Hypothalamus (tissue), 51 donors: ENCODE data around the gene USP17L17.
"Not testable (repeated sequence)": the region's sequence is repeated elsewhere in the genome, so short reads cannot be mapped to it uniquely, and the experiment has no call there.

Experiments
- DNase-seq, 51 donors: peaks; one replicate each; lab custom pipeline; 2025; lab: John Stamatoyannopoulos, UW

Gene USP17L17, protein sequence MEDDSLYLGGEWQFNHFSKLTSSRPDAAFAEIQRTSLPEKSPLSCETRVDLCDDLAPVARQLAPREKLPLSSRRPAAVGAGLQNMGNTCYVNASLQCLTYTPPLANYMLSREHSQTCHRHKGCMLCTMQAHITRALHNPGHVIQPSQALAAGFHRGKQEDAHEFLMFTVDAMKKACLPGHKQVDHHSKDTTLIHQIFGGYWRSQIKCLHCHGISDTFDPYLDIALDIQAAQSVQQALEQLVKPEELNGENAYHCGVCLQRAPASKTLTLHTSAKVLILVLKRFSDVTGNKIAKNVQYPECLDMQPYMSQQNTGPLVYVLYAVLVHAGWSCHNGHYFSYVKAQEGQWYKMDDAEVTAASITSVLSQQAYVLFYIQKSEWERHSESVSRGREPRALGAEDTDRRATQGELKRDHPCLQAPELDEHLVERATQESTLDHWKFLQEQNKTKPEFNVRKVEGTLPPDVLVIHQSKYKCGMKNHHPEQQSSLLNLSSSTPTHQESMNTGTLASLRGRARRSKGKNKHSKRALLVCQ

DNA sequence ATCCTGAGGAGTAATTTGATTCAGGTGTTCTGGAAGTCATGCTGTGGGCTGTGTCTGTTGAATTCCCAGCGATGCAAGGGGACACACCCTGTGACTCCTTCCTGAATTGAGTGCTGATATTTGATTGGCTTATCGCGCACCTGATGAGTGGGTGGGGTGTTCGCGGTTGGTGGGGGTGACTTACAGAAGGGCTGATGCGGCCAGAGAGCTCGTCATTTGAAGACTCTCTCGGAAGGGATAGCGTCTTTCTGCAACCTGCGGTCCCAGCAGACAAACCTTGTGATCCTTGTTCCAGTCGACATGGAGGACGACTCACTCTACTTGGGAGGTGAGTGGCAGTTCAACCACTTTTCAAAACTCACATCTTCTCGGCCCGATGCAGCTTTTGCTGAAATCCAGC, at the start of gene USP17L17:
Gene USP17L17 (plus strand): TSS at position 301 of the 400 bp plus-strand sequence. CDS start 0 bp downstream, at position 301.
- not testable (repeated sequence) for DNase-seq

DNA sequence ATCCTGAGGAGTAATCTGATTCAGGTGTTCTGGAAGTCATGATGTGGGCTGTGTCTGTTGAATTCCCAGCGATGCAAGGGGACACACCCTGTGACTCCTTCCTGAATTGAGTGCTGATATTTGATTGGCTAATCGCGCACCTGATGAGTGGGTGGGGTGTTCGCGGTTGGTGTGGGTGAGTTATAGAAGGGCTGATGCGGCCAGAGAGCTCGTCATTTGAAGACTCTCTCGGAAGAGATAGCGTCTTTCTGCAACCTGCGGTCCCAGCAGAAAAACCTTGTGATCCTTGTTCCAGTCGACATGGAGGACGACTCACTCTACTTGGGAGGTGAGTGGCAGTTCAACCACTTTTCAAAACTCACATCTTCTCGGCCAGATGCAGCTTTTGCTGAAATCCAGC, 33.3 kb upstream of the USP17L17 start, which contains the start of gene USP17L10:
Gene USP17L10 (plus strand): TSS at position 301 of the 400 bp plus-strand sequence. CDS start 0 bp downstream, at position 301.
- DNase-seq: not testable (repeated sequence)

DNA sequence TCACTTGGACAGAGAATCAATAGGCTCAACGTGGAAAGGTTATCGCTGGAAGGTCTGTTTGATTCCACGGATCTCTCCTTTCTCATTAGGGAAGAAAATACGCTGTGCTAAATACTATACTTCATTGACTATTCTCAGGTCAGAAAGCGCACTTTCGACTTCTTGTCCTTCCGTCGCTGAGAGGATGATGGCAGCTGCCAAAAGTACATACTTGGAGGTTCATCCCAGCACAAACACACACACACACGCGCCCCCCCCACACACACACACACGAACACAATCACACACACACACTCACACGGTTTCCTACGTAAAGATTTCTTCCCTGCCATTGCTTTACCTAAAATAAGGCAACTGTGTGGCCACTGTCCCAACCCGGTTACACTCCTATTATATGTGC, 29.0 kb upstream of the USP17L17 start:
- DNase-seq: not testable (repeated sequence)

DNA sequence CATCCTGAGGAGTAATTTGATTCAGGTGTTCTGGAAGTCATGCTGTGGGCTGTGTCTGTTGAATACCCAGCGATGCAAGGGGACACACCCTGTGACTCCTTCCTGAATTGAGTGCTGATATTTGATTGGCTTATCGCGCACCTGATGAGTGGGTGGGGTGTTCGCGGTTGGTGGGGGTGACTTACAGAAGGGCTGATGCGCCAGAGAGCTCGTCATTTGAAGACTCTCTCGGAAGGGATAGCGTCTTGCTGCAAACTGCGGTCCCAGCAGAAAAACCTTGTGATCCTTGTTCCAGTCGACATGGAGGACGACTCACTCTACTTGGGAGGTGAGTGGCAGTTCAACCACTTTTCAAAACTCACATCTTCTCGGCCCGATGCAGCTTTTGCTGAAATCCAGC, 28.6 kb upstream of the USP17L17 start, which contains the start of gene USP17L11:
Gene USP17L11 (plus strand): TSS at position 301 of the 400 bp plus-strand sequence. CDS start 0 bp downstream, at position 301.
- DNase-seq: not testable (repeated sequence)

DNA sequence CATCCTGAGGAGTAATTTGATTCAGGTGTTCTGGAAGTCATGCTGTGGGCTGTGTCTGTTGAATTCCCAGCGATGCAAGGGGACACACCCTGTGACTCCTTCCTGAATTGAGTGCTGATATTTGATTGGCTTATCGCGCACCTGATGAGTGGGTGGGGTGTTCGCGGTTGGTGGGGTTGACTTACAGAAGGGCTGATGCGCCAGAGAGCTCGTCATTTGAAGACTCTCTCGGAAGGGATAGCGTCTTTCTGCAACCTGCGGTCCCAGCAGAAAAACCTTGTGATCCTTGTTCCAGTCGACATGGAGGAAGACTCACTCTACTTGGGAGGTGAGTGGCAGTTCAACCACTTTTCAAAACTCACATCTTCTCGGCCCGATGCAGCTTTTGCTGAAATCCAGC, 23.8 kb upstream of the USP17L17 start, which contains the start of gene USP17L12:
Gene USP17L12 (plus strand): TSS at position 301 of the 400 bp plus-strand sequence. CDS start 0 bp downstream, at position 301.
- DNase-seq: not testable (repeated sequence)

DNA sequence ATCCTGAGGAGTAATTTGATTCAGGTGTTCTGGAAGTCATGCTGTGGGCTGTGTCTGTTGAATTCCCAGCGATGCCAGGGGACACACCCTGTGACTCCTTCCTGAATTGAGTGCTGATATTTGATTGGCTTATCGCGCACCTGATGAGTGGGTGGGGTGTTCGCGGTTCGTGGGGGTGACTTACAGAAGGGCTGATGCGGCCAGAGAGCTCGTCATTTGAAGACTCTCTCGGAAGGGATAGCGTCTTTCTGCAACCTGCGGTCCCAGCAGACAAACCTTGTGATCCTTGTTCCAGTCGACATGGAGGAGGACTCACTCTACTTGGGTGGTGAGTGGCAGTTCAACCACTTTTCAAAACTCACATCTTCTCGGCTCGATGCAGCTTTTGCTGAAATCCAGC, 19.1 kb upstream of the USP17L17 start, which contains the start of gene USP17L13:
Gene USP17L13 (plus strand): TSS at position 301 of the 400 bp plus-strand sequence. CDS start 0 bp downstream, at position 301.
- not testable (repeated sequence) for DNase-seq

DNA sequence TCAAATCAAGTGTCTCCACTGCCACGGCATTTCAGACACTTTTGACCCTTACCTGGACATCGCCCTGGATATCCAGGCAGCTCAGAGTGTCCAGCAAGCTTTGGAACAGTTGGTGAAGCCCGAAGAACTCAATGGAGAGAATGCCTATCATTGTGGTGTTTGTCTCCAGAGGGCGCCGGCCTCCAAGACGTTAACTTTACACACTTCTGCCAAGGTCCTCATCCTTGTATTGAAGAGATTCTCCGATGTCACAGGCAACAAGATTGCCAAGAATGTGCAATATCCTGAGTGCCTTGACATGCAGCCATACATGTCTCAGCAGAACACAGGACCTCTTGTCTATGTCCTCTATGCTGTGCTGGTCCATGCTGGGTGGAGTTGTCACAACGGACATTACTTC, 13.4 kb upstream of the USP17L17 start:
- not testable (repeated sequence) for DNase-seq

DNA sequence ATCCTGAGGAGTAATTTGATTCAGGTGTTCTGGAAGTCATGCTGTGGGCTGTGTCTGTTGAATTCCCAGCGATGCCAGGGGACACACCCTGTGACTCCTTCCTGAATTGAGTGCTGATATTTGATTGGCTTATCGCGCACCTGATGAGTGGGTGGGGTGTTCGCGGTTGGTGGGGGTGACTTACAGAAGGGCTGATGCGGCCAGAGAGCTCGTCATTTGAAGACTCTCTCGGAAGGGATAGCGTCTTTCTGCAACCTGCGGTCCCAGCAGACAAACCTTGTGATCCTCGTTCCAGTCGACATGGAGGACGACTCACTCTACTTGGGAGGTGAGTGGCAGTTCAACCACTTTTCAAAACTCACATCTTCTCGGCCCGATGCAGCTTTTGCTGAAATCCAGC, 9.6 kb upstream of the USP17L17 start, which contains the start of gene USP17L15:
Gene USP17L15 (plus strand): TSS at position 301 of the 400 bp plus-strand sequence. CDS start 0 bp downstream, at position 301.
- DNase-seq: not testable (repeated sequence)

DNA sequence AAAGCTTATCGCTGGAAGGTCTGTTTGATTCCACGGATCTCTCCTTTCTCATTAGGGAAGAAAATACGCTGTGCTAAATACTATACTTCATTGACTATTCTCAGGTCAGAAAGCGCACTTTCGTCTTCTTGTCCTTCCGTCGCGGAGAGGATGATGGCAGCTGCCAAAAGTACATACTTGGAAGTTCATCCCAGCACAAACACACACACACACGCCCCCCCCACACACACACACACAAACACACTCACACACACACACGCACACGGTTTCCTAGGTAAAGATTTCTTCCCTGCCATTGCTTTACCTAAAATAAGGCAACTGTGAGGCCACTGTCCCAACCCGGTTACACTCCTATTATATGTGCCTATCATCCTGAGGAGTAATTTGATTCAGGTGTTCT, 5.2 kb upstream of the USP17L17 start:
- DNase-seq: not testable (repeated sequence)

DNA sequence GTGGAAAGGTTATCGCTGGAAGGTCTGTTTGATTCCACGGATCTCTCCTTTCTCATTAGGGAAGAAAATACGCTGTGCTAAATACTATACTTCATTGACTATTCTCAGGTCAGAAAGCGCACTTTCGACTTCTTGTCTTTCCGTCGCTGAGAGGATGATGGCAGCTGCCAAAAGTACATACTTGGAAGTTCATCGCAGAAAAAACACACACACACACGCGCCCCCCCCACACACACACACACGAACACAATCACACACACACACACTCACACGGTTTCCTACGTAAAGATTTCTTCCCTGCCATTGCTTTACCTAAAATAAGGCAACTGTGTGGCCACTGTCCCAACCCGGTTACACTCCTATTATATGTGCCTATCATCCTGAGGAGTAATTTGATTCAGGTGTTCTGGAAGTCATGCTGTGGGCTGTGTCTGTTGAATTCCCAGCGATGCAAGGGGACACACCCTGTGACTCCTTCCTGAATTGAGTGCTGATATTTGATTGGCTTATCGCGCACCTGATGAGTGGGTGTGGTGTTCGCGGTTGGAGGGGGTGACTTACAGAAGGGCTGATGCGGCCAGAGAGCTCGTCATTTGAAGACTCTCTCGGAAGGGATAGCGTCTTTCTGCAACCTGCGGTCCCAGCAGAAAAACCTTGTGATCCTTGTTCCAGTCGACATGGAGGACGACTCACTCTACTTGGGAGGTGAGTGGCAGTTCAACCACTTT, 4.4 kb downstream of the USP17L17 start, which contains the start of gene USP17L18:
Gene USP17L18 (plus strand): TSS at position 678 of the 728 bp plus-strand sequence. CDS start 0 bp downstream, at position 678.
- not testable (repeated sequence) for DNase-seq

DNA sequence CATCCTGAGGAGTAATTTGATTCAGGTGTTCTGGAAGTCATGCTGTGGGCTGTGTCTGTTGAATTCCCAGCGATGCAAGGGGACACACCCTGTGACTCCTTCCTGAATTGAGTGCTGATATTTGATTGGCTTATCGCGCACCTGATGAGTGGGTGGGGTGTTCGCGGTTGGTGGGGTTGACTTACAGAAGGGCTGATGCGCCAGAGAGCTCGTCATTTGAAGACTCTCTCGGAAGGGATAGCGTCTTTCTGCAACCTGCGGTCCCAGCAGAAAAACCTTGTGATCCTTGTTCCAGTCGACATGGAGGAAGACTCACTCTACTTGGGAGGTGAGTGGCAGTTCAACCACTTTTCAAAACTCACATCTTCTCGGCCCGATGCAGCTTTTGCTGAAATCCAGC, 9.4 kb downstream of the USP17L17 start, which contains the start of gene USP17L19:
Gene USP17L19 (plus strand): TSS at position 301 of the 400 bp plus-strand sequence. CDS start 0 bp downstream, at position 301.
- not testable (repeated sequence) for DNase-seq

DNA sequence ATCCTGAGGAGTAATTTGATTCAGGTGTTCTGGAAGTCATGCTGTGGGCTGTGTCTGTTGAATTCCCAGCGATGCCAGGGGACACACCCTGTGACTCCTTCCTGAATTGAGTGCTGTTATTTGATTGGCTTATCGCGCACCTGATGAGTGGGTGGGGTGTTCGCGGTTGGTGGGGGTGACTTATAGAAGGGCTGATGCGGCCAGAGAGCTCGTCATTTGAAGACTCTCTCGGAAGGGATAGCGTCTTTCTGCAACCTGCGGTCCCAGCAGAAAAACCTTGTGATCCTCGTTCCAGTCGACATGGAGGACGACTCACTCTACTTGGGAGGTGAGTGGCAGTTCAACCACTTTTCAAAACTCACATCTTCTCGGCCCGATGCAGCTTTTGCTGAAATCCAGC, 14.1 kb downstream of the USP17L17 start, which contains the start of gene USP17L20:
Gene USP17L20 (plus strand): TSS at position 301 of the 400 bp plus-strand sequence. CDS start 0 bp downstream, at position 301.
- not testable (repeated sequence) for DNase-seq

DNA sequence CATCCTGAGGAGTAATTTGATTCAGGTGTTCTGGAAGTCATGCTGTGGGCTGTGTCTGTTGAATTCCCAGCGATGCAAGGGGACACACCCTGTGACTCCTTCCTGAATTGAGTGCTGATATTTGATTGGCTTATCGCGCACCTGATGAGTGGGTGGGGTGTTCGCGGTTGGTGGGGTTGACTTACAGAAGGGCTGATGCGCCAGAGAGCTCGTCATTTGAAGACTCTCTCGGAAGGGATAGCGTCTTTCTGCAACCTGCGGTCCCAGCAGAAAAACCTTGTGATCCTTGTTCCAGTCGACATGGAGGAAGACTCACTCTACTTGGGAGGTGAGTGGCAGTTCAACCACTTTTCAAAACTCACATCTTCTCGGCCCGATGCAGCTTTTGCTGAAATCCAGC, 18.9 kb downstream of the USP17L17 start, which contains the start of gene USP17L21:
Gene USP17L21 (plus strand): TSS at position 301 of the 400 bp plus-strand sequence. CDS start 0 bp downstream, at position 301.
- not testable (repeated sequence) for DNase-seq

DNA sequence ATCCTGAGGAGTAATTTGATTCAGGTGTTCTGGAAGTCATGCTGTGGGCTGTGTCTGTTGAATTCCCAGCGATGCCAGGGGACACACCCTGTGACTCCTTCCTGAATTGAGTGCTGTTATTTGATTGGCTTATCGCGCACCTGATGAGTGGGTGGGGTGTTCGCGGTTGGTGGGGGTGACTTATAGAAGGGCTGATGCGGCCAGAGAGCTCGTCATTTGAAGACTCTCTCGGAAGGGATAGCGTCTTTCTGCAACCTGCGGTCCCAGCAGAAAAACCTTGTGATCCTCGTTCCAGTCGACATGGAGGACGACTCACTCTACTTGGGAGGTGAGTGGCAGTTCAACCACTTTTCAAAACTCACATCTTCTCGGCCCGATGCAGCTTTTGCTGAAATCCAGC, 23.6 kb downstream of the USP17L17 start, which contains the start of gene USP17L22:
Gene USP17L22 (plus strand): TSS at position 301 of the 400 bp plus-strand sequence. CDS start 0 bp downstream, at position 301.
- DNase-seq: not testable (repeated sequence)

DNA sequence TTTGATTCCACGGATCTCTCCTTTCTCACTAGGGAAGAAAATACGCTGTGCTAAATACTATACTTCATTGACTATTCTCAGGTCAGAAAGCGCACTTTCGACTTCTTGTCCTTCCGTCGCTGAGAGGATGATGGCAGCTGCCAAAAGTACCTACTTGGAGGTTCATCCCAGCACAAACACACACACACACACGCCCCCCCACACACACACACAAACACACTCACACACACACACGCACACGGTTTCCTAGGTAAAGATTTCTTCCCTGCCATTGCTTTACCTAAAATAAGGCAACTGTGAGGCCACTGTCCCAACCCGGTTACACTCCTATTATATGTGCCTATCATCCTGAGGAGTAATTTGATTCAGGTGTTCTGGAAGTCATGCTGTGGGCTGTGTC, 28.0 kb downstream of the USP17L17 start:
- not testable (repeated sequence) for DNase-seq
